ENCODE measurements around the gene NFYC.

NFYC gene

DNA sequence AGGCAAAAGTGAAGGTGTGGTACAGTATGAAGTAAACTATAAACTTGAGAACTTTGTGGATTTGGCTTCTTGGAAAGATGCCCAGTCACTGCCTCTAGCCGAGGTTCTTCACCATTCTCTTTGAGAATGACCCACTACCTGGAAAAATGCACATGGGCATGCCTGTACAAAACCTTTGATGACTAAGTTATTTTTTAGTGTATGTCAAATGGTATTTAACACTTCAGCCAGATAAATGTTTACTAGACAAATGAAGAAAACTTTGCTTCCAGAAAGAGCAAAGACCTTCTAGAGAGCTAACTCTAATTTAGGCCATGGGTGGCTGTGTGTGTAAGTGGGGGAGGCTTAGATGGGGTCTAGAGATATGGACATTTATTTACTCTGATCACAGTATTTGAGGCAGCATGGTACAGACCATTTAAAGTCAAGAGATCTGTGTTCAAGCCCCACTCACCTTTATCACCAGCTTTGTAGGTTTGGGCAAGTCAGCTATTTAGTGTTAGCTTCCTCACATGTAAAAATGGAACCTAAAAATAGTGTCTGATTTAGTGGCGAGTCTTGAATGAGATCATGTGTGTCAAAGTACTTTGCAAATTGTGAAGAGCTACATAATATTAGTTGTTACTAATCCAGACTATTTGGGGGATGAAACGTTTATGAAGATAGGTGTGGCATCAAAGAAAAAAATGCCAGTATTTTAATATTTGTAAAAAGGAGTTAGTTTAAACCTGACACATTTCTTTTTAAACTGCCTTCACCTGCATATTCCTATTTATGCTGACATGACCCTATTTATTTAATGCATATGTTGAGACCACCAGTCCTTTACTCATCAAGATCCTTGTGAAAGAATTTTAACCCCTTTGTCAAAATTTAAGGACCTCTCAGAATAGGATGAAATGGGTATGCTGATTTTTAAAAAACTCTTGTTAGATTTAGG is 20.2 kb downstream of the NFYC start (continued):
- TF ChIP-seq ZNF473 (tag by site-specific recombination; IDR thresholded peaks at IDR 0.05) = no peak

GRCh38 chr1:40712405-40712944 is 21.0 kb downstream of the NFYC start:
- no peak overlapping the region for H3K27ac ChIP-seq (ENCODE audit: extremely low read depth, low read depth, low read length)
- ChIA-PET POLR2A (interaction anchor here (4.8 kb wide), 1 partner anchor 22 kb away, joined by 42 read pairs; the partner anchor contains the start of gene NFYC), CTCF (interaction anchor here (1.0 kb wide), 1 partner anchor 9 kb away, joined by 4 read pairs; no protein-coding TSS in a partner anchor)

DNA sequence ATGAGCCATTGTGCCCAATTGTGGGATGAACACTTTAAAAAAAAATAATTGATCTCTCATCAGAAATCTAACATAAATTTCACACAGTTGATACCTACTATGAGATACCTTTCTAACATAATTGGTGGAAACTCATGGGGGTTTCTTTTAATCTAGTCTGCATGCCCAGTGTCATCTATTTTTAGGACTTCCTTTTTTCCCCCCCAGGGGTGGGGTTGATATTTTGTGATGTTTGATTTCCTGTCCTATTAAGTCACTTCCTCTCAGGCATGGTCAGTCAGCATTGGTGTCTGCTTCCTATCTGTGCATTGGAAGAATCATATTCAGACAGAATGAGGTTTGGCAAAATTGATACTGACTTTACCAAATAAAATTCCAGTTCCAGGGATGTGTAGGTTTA is 21.5 kb downstream of the NFYC start:
- peaks cover 0 to 9% of the 10 kb centered on the region in 2 experiments; a peak in 2 of 3 replicates for H3K36me3 ChIP-seq (ENCODE audit: control insufficient read depth in 2 of 2, insufficient read depth in 1 of 2, low read length in 2 of 2)
- H3K4me1 ChIP-seq (ENCODE audit: control insufficient read depth, insufficient read depth, low read length) = peaks cover 12% of the 10 kb centered on the region
- H3K27ac ChIP-seq (ENCODE audit: extremely low read depth, low read depth, low read length) = no peak overlapping the region
- ChIA-PET POLR2A (no interaction called here), CTCF (no interaction called here)
- H3K4me3 ChIP-seq (ENCODE audit: low read depth, low read length) = no peak overlapping the region
- TF ChIP-seq, protein P1, sequence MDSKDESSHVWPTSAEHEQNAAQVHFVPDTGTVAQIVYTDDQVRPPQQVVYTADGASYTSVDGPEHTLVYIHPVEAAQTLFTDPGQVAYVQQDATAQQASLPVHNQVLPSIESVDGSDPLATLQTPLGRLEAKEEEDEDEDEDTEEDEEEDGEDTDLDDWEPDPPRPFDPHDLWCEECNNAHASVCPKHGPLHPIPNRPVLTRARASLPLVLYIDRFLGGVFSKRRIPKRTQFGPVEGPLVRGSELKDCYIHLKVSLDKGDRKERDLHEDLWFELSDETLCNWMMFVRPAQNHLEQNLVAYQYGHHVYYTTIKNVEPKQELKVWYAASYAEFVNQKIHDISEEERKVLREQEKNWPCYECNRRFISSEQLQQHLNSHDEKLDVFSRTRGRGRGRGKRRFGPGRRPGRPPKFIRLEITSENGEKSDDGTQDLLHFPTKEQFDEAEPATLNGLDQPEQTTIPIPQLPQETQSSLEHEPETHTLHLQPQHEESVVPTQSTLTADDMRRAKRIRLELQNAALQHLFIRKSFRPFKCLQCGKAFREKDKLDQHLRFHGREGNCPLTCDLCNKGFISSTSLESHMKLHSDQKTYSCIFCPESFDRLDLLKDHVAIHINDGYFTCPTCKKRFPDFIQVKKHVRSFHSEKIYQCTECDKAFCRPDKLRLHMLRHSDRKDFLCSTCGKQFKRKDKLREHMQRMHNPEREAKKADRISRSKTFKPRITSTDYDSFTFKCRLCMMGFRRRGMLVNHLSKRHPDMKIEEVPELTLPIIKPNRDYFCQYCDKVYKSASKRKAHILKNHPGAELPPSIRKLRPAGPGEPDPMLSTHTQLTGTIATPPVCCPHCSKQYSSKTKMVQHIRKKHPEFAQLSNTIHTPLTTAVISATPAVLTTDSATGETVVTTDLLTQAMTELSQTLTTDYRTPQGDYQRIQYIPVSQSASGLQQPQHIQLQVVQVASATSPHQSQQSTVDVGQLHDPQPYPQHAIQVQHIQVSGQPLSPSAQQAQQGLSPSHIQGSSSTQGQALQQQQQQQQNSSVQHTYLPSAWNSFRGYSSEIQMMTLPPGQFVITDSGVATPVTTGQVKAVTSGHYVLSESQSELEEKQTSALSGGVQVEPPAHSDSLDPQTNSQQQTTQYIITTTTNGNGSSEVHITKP (tag by site-specific recombination; IDR thresholded peaks at IDR 0.05) = peak; percentile 30; the same call in 1 of the 2 replicates
- TF ChIP-seq ZEB2 (tag by site-specific recombination; IDR thresholded peaks at IDR 0.05) = no peak
- no peak for TF ChIP-seq ZNF324 (tag by site-specific recombination; IDR thresholded peaks at IDR 0.05)
- TF ChIP-seq RBAK (tag by site-specific recombination; IDR thresholded peaks at IDR 0.05) = no peak
- H3K9me3 ChIP-seq (ENCODE audit: control insufficient read depth, insufficient read depth, low read depth, low read length) = no peaks in the 10 kb centered on the region

More at GRCh38 chr1:40712405-40712944, 21.0 kb downstream of the NFYC start:
- Histone ChIP-seq H3K4me3 (ENCODE audit: low read depth, low read length) (no peak overlapping the region), H3K4me1 (ENCODE audit: control insufficient read depth, insufficient read depth, low read length) (peaks cover 12% of the 10 kb centered on the region), H3K9me3 (ENCODE audit: control insufficient read depth, insufficient read depth, low read depth, low read length) (no peaks in the 10 kb centered on the region), H3K36me3 (ENCODE audit: control insufficient read depth in 2 of 2, insufficient read depth in 1 of 2, low read length in 2 of 2) (peaks cover 0 to 9% of the 10 kb centered on the region in 2 experiments; a peak in 2 of 3 replicates)
- TF ChIP-seq SP7 (tag by site-specific recombination; IDR thresholded peaks at IDR 0.05) (peak; percentile 72), ZNF121 (tag by site-specific recombination; IDR thresholded peaks at IDR 0.05) (no peak)

- Histone ChIP-seq H3K9me3 (ENCODE audit: control insufficient read depth, insufficient read depth, low read depth, low read length) (no peaks in the 10 kb centered on the region), H3K27ac (ENCODE audit: extremely low read depth, low read depth, low read length) (no peak overlapping the region), H3K36me3 (ENCODE audit: control insufficient read depth in 2 of 2, insufficient read depth in 1 of 2, low read length in 2 of 2) (peaks cover 0 to 9% of the 10 kb centered on the region in 2 experiments; a peak in 2 of 3 replicates), H3K4me3 (ENCODE audit: low read depth, low read length) (no peak overlapping the region), H3K4me1 (ENCODE audit: control insufficient read depth, insufficient read depth, low read length) (peaks cover 18% of the 10 kb centered on the region)
- ChIA-PET CTCF (interaction anchor here (0.7 kb wide), 1 partner anchor 236 kb away, joined by 4 read pairs; no protein-coding TSS in a partner anchor), POLR2A (interaction anchor here (1.4 kb wide), 1 partner anchor 24 kb away, joined by 4 read pairs; the partner anchor contains the start of gene NFYC)
- TF ChIP-seq, protein P2, sequence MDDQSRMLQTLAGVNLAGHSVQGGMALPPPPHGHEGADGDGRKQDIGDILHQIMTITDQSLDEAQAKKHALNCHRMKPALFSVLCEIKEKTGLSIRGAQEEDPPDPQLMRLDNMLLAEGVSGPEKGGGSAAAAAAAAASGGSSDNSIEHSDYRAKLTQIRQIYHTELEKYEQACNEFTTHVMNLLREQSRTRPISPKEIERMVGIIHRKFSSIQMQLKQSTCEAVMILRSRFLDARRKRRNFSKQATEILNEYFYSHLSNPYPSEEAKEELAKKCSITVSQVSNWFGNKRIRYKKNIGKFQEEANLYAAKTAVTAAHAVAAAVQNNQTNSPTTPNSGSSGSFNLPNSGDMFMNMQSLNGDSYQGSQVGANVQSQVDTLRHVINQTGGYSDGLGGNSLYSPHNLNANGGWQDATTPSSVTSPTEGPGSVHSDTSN (CRISPR knock-in tag; IDR thresholded peaks at IDR 0.05) = no peak
- TF ChIP-seq ZNF660 (tag by site-specific recombination; IDR thresholded peaks at IDR 0.05) = no peak
- no peak for TF ChIP-seq ZNF324 (tag by site-specific recombination; IDR thresholded peaks at IDR 0.05)
- no peak for TF ChIP-seq BCL11A (tag by site-specific recombination; IDR thresholded peaks at IDR 0.05; ENCODE audit: low read depth)
- TF ChIP-seq ZNF138 (tag by site-specific recombination; IDR thresholded peaks at IDR 0.05; ENCODE audit: borderline replicate concordance) = no peak
- no peak for TF ChIP-seq PRDM6 (tag by site-specific recombination; IDR thresholded peaks at IDR 0.05)
- no peak for TF ChIP-seq ELK4 (IDR thresholded peaks at IDR 0.05; ENCODE audit: borderline replicate concordance, low read depth, low read length)
- TF ChIP-seq, protein P3, sequence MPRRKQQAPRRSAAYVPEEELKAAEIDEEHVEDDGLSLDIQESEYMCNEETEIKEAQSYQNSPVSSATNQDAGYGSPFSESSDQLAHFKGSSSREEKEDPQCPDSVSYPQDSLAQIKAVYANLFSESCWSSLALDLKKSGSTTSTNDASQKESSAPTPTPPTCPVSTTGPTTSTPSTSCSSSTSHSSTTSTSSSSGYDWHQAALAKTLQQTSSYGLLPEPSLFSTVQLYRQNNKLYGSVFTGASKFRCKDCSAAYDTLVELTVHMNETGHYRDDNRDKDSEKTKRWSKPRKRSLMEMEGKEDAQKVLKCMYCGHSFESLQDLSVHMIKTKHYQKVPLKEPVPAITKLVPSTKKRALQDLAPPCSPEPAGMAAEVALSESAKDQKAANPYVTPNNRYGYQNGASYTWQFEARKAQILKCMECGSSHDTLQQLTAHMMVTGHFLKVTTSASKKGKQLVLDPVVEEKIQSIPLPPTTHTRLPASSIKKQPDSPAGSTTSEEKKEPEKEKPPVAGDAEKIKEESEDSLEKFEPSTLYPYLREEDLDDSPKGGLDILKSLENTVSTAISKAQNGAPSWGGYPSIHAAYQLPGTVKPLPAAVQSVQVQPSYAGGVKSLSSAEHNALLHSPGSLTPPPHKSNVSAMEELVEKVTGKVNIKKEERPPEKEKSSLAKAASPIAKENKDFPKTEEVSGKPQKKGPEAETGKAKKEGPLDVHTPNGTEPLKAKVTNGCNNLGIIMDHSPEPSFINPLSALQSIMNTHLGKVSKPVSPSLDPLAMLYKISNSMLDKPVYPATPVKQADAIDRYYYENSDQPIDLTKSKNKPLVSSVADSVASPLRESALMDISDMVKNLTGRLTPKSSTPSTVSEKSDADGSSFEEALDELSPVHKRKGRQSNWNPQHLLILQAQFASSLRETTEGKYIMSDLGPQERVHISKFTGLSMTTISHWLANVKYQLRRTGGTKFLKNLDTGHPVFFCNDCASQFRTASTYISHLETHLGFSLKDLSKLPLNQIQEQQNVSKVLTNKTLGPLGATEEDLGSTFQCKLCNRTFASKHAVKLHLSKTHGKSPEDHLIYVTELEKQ (tag by site-specific recombination; IDR thresholded peaks at IDR 0.05; ENCODE audit: borderline replicate concordance) = no peak
Measured at GRCh38 chr1:40715491-40716059, 24.1 kb downstream of the NFYC start.

All from HEK293 (cell line).